Measurements from ENCODE around the gene RNF44. TPM values are rescaled to one million over a fixed set of nuclear protein-coding genes. Genes with fewer than 3 reads are reported as not detected.

Gene RNF44
- total and polyA plus RNA-seq, 2 experiments from 2014 or later: 13.0 to 17.4 TPM

DNA sequence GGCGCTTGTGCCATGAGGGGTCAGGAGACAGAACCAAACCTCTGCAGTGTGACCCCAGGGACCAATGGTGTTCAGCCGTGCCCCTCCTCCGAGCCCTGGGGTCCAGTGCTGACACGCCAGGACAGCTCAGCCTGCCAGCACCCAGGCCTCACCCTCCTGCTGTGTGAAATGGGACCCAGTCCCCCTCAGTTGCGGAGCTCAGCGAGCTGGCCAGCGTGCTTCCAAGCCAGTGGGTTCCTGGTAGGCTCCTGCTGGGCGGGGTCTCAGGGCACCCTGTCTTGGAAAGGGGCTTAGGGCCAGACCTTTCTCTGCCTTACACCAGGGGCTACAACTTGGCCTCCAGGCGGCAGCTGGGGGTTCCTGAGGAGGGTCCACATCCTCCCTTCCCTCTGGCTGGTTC is 4.4 kb downstream of the RNF44 start:
- no peak for DNase-seq (ENCODE audit: low spot score)
- Histone ChIP-seq H3K27ac (no peak overlapping the region), H2AFZ (no peak overlapping the region), H3K79me2 (peaks cover 57% of the 10 kb centered on the region), H3K9me3 (ENCODE audit: low read depth) (no peaks in the 10 kb centered on the region), H3K4me1 (ENCODE audit: insufficient read depth) (peaks cover 32% of the 10 kb centered on the region), H3K36me3 (replicated peaks; ENCODE audit: insufficient read depth, low read depth) (no peaks in the 10 kb centered on the region), H3K4me2 (peak overlapping the region; percentile 95), H4K20me1 (ENCODE audit: insufficient read depth, poor library complexity, severe bottlenecking) (peaks cover 44% of the 10 kb centered on the region), H3K27me3 (no peaks in the 10 kb centered on the region), H3K4me3 (no peak overlapping the region), H3K9me2 (replicated peaks; ENCODE audit: insufficient read depth) (no peaks in the 10 kb centered on the region)
- WGBS (ENCODE audit: low lambda C conversion rate, missing lambda C conversion rate): 95% methylated on average over 8 of the region's 9 CpGs
- no peak for TF ChIP-seq CTCF (IDR thresholded peaks at IDR 0.05; ENCODE audit: poor library complexity)
- TF ChIP-seq EZH2phosphoT487 (IDR thresholded peaks at IDR 0.05; ENCODE audit: low read depth, severe bottlenecking, unreplicated experiment): no peak
- no peak for TF ChIP-seq EZH2 (IDR thresholded peaks at IDR 0.05; ENCODE audit: borderline replicate concordance)

- H4K20me1 ChIP-seq (ENCODE audit: insufficient read depth, poor library complexity, severe bottlenecking): peaks cover 44% of the 10 kb centered on the region
- 97% methylated on average over 24 of the region's 28 CpGs for WGBS (ENCODE audit: low lambda C conversion rate, missing lambda C conversion rate)
- TF ChIP-seq EZH2 (IDR thresholded peaks at IDR 0.05; ENCODE audit: borderline replicate concordance) (no peak), EZH2phosphoT487 (IDR thresholded peaks at IDR 0.05; ENCODE audit: low read depth, severe bottlenecking, unreplicated experiment) (no peak), CTCF (IDR thresholded peaks at IDR 0.05; ENCODE audit: poor library complexity) (no peak)
Measured at GRCh38 chr5:176531902-176532493, 5.2 kb downstream of the RNF44 start.

DNA sequence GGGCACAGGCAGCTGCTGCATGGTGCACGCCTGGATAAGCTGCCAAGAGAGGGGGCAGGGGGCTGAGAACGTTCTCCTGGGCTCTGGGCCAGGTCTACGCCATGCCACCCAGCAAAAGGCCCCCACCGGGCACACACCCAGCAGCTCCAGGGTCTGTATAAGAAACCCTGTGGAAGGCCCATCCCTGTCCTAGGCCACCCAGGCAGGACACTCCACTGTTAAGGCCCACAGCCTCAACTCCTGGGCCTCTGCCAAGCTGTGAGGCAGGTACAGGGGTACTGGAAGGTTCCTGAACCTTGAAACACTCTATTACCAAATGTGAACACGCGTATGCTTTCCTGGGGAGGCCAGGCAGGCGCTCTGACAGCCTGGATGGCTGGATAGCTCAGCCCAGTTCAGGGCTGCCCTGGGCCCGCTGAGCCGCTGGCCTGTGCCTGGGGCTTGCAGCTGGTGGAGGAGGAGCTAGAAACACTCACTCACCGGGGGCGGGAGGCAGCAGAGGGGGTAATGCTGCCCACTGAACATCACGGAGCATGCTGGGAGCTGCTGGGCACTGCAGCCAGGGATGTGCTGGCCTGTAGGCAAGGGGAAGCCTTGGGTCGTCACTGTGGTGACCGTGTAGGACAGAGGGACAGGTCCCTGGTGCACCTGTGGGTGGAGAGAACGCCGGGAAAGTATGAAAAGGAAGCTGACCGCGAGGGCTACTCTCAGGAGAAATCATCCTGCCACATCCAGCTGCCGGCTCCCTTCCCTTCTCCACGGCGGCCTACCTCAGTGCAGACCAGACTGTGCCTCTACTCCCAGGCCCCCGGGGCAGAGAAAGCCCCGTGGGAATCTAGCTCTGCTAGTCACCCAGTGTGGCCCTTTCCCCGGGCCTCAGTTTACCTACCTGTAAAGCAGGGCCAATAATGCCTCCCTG is 6.0 kb downstream of the RNF44 start:
- no peaks in the 10 kb centered on the region for H3K27me3 ChIP-seq
- H3K9me2 ChIP-seq (replicated peaks; ENCODE audit: insufficient read depth): no peaks in the 10 kb centered on the region
- H3K4me1 ChIP-seq (ENCODE audit: insufficient read depth): peaks cover 32% of the 10 kb centered on the region
- no peaks in the 10 kb centered on the region for H3K9me3 ChIP-seq (ENCODE audit: low read depth)
- H3K79me2 ChIP-seq: peaks cover 50% of the 10 kb centered on the region
- H3K4me3 ChIP-seq: no peak overlapping the region
- TF ChIP-seq EZH2 (IDR thresholded peaks at IDR 0.05; ENCODE audit: borderline replicate concordance) (no peak), EZH2phosphoT487 (IDR thresholded peaks at IDR 0.05; ENCODE audit: low read depth, severe bottlenecking, unreplicated experiment) (no peak), CTCF (IDR thresholded peaks at IDR 0.05; ENCODE audit: poor library complexity) (no peak)
- H3K27ac ChIP-seq: peak overlapping the region; percentile 68
- no peak overlapping the region for H2AFZ ChIP-seq
- H3K36me3 ChIP-seq (replicated peaks; ENCODE audit: insufficient read depth, low read depth): no peaks in the 10 kb centered on the region
- H3K4me2 ChIP-seq: no peak overlapping the region
- WGBS (ENCODE audit: low lambda C conversion rate, missing lambda C conversion rate): 78% methylated on average over 23 of the region's 24 CpGs
- peaks cover 44% of the 10 kb centered on the region for H4K20me1 ChIP-seq (ENCODE audit: insufficient read depth, poor library complexity, severe bottlenecking)
- DNase-seq (ENCODE audit: low spot score): no peak

More at GRCh38 chr5:176531902-176532493, 5.2 kb downstream of the RNF44 start:
- no peaks in the 10 kb centered on the region for H3K36me3 ChIP-seq (replicated peaks; ENCODE audit: insufficient read depth, low read depth)
- no peak overlapping the region for H2AFZ ChIP-seq
- H3K4me1 ChIP-seq (ENCODE audit: insufficient read depth): peaks cover 32% of the 10 kb centered on the region
- H3K4me2 ChIP-seq: no peak overlapping the region
- peaks cover 57% of the 10 kb centered on the region for H3K79me2 ChIP-seq
- H3K27me3 ChIP-seq: no peaks in the 10 kb centered on the region
- no peak overlapping the region for H3K4me3 ChIP-seq
- H3K9me2 ChIP-seq (replicated peaks; ENCODE audit: insufficient read depth): no peaks in the 10 kb centered on the region
- peak overlapping the region; percentile 68 for H3K27ac ChIP-seq
- no peak for DNase-seq (ENCODE audit: low spot score)
- H3K9me3 ChIP-seq (ENCODE audit: low read depth): no peaks in the 10 kb centered on the region

All from hepatocyte (in vitro differentiated cells).